ENCODE measurements around the gene ATF7IP.

The ATF7IP gene

GRCh38 chr12:14460212-14460841 is 94.8 kb downstream of the ATF7IP start:
- WGBS, 2 donors (ENCODE audit: extremely low coverage in 2 of 2, insufficient read length in 2 of 2, insufficient replicate concordance in 1 of 2): no CpG with 5 or more reads among the region's 5 CpGs
- no peak overlapping the region for H3K27ac ChIP-seq (replicated peaks; ENCODE audit: low read length)
- H2AK5ac ChIP-seq (ENCODE audit: low read depth, low read length): no peak overlapping the region
- peaks cover 18 to 99% of the 10 kb centered on the region in 2 donors for H3K36me3 ChIP-seq (replicated peaks in 1 of 2; ENCODE audit: control insufficient read depth in 2 of 2, insufficient read depth in 2 of 2, low read length in 2 of 2)
- no peak overlapping the region for H3K23ac ChIP-seq (ENCODE audit: low read depth, low read length, poor library complexity)
- no peak overlapping the region for H3K4me3 ChIP-seq (ENCODE audit: low read length in 2 of 2)
- H3K14ac ChIP-seq (ENCODE audit: low read length): no peak overlapping the region
- no peak overlapping the region for H3K4ac ChIP-seq (ENCODE audit: low read length)
- H2BK120ac ChIP-seq (ENCODE audit: low read depth, low read length): no peak overlapping the region
- H3K9ac ChIP-seq (ENCODE audit: low read depth, low read length, poor library complexity): no peak overlapping the region
- H3K9me3 ChIP-seq (replicated peaks in 1 of 2; ENCODE audit: control insufficient read depth in 2 of 2, insufficient read depth in 1 of 2, low read depth in 1 of 2, low read length in 2 of 2): no peaks in the 10 kb centered on the region
- H3K27me3 ChIP-seq (ENCODE audit: control insufficient read depth in 3 of 3, insufficient read depth in 3 of 3, low read depth in 1 of 3, low read length in 3 of 3): no peaks in the 10 kb centered on the region
- no peaks in the 10 kb centered on the region for H3K4me1 ChIP-seq (ENCODE audit: control insufficient read depth in 2 of 2, insufficient read depth in 1 of 2, low read depth in 1 of 2, low read length in 2 of 2)
- no peak overlapping the region for H2BK15ac ChIP-seq (ENCODE audit: low read length)
- no peak overlapping the region for H2AFZ ChIP-seq (ENCODE audit: low read length)
- peaks cover 2% of the 10 kb centered on the region for H3K79me1 ChIP-seq (ENCODE audit: low read depth, low read length)
- H2BK12ac ChIP-seq (ENCODE audit: low read length): no peak overlapping the region
- H3K4me2 ChIP-seq (ENCODE audit: insufficient read depth, low read length, poor library complexity, severe bottlenecking): no peak overlapping the region
- H4K91ac ChIP-seq (ENCODE audit: low read depth, low read length, poor library complexity): no peak overlapping the region
- H2BK5ac ChIP-seq (ENCODE audit: low read length): no peak overlapping the region
- peak overlapping the region; percentile 56 for H4K8ac ChIP-seq (ENCODE audit: low read depth, low read length)
- no peak for DNase-seq (ENCODE audit: low spot score)
- H3K18ac ChIP-seq (ENCODE audit: low read length): no peak overlapping the region

- H2AK5ac ChIP-seq (ENCODE audit: low read depth, low read length): no peak overlapping the region
- H2BK120ac ChIP-seq (ENCODE audit: low read depth, low read length): no peak overlapping the region
- H2BK15ac ChIP-seq (ENCODE audit: low read length): no peak overlapping the region
- H3K4me3 ChIP-seq (ENCODE audit: low read length in 2 of 2): no peak overlapping the region
- no peaks in the 10 kb centered on the region for H3K79me1 ChIP-seq (ENCODE audit: low read depth, low read length)
- no peaks in the 10 kb centered on the region for H3K4me1 ChIP-seq (ENCODE audit: control insufficient read depth in 2 of 2, insufficient read depth in 1 of 2, low read depth in 1 of 2, low read length in 2 of 2)
- H3K14ac ChIP-seq (ENCODE audit: low read length): no peak overlapping the region
- no peak overlapping the region for H3K18ac ChIP-seq (ENCODE audit: low read length)
- H3K27me3 ChIP-seq (ENCODE audit: control insufficient read depth in 3 of 3, insufficient read depth in 3 of 3, low read depth in 1 of 3, low read length in 3 of 3): no peaks in the 10 kb centered on the region
- no peak overlapping the region for H3K4me2 ChIP-seq (ENCODE audit: insufficient read depth, low read length, poor library complexity, severe bottlenecking)
- H3K9ac ChIP-seq (ENCODE audit: low read depth, low read length, poor library complexity): no peak overlapping the region
- no peak overlapping the region for H2AFZ ChIP-seq (ENCODE audit: low read length)
- H4K91ac ChIP-seq (ENCODE audit: low read depth, low read length, poor library complexity): no peak overlapping the region
- no peak overlapping the region for H2BK5ac ChIP-seq (ENCODE audit: low read length)
- peaks cover 3 to 75% of the 10 kb centered on the region in 2 donors for H3K9me3 ChIP-seq (replicated peaks in 1 of 2; ENCODE audit: control insufficient read depth in 2 of 2, insufficient read depth in 1 of 2, low read depth in 1 of 2, low read length in 2 of 2)
- no peak overlapping the region for H3K23ac ChIP-seq (ENCODE audit: low read depth, low read length, poor library complexity)
- H4K8ac ChIP-seq (ENCODE audit: low read depth, low read length): no peak overlapping the region
- peaks cover 17 to 88% of the 10 kb centered on the region in 2 donors for H3K36me3 ChIP-seq (replicated peaks in 1 of 2; ENCODE audit: control insufficient read depth in 2 of 2, insufficient read depth in 2 of 2, low read length in 2 of 2)
- H2BK12ac ChIP-seq (ENCODE audit: low read length): no peak overlapping the region
- no CpG with 5 or more reads among the region's 1 CpG for WGBS, 2 donors (ENCODE audit: extremely low coverage in 2 of 2, insufficient read length in 2 of 2, insufficient replicate concordance in 1 of 2)
- no peak for DNase-seq (ENCODE audit: low spot score)
- H3K4ac ChIP-seq (ENCODE audit: low read length): no peak overlapping the region
- no peak overlapping the region for H3K27ac ChIP-seq (replicated peaks; ENCODE audit: low read length)
Observed at GRCh38 chr12:14471497-14471896, 106.0 kb downstream of the ATF7IP start.

- H4K91ac ChIP-seq (ENCODE audit: low read depth, low read length, poor library complexity): no peak overlapping the region
- no CpG with 5 or more reads among the region's 4 CpGs for WGBS, 2 donors (ENCODE audit: extremely low coverage in 2 of 2, insufficient read length in 2 of 2, insufficient replicate concordance in 1 of 2)
- H3K36me3 ChIP-seq (replicated peaks in 1 of 2; ENCODE audit: control insufficient read depth in 2 of 2, insufficient read depth in 2 of 2, low read length in 2 of 2): peaks cover 15 to 88% of the 10 kb centered on the region in 2 donors
Observed at GRCh38 chr12:14473707-14474287, 108.3 kb downstream of the ATF7IP start.

GRCh38 chr12:14479004-14479403 is 113.5 kb downstream of the ATF7IP start:
- Histone ChIP-seq H3K23ac (ENCODE audit: low read depth, low read length, poor library complexity) (no peak overlapping the region), H2BK5ac (ENCODE audit: low read length) (no peak overlapping the region), H3K27ac (replicated peaks; ENCODE audit: low read length) (no peak overlapping the region), H3K4me3 (ENCODE audit: low read length in 2 of 2) (no peak overlapping the region), H2BK120ac (ENCODE audit: low read depth, low read length) (no peak overlapping the region), H3K79me1 (ENCODE audit: low read depth, low read length) (no peaks in the 10 kb centered on the region), H4K91ac (ENCODE audit: low read depth, low read length, poor library complexity) (no peak overlapping the region), H2AFZ (ENCODE audit: low read length) (no peak overlapping the region), H3K4me1 (ENCODE audit: control insufficient read depth in 2 of 2, insufficient read depth in 1 of 2, low read depth in 1 of 2, low read length in 2 of 2) (no peaks in the 10 kb centered on the region), H3K27me3 (ENCODE audit: control insufficient read depth in 3 of 3, insufficient read depth in 3 of 3, low read depth in 1 of 3, low read length in 3 of 3) (no peaks in the 10 kb centered on the region), H3K4ac (ENCODE audit: low read length) (no peak overlapping the region), H2BK15ac (ENCODE audit: low read length) (no peak overlapping the region), H4K8ac (ENCODE audit: low read depth, low read length) (no peak overlapping the region), H3K9ac (ENCODE audit: low read depth, low read length, poor library complexity) (no peak overlapping the region), H2AK5ac (ENCODE audit: low read depth, low read length) (no peak overlapping the region), H3K14ac (ENCODE audit: low read length) (no peak overlapping the region), H3K4me2 (ENCODE audit: insufficient read depth, low read length, poor library complexity, severe bottlenecking) (no peak overlapping the region), H3K36me3 (replicated peaks in 1 of 2; ENCODE audit: control insufficient read depth in 2 of 2, insufficient read depth in 2 of 2, low read length in 2 of 2) (peaks cover 16 to 99% of the 10 kb centered on the region in 2 donors), H3K9me3 (replicated peaks in 1 of 2; ENCODE audit: control insufficient read depth in 2 of 2, insufficient read depth in 1 of 2, low read depth in 1 of 2, low read length in 2 of 2) (peaks cover 1 to 25% of the 10 kb centered on the region in 2 donors), H2BK12ac (ENCODE audit: low read length) (no peak overlapping the region), H3K18ac (ENCODE audit: low read length) (no peak overlapping the region)
- WGBS, 2 donors (ENCODE audit: extremely low coverage in 2 of 2, insufficient read length in 2 of 2, insufficient replicate concordance in 1 of 2): no CpG with 5 or more reads among the region's 1 CpG
- DNase-seq (ENCODE audit: low spot score): no peak

More at GRCh38 chr12:14473707-14474287, 108.3 kb downstream of the ATF7IP start:
- H2AFZ ChIP-seq (ENCODE audit: low read length): no peak overlapping the region
- H3K4me1 ChIP-seq (ENCODE audit: control insufficient read depth in 2 of 2, insufficient read depth in 1 of 2, low read depth in 1 of 2, low read length in 2 of 2): no peaks in the 10 kb centered on the region
- no peaks in the 10 kb centered on the region for H3K79me1 ChIP-seq (ENCODE audit: low read depth, low read length)
- no peak overlapping the region for H3K9ac ChIP-seq (ENCODE audit: low read depth, low read length, poor library complexity)
- no peak overlapping the region for H2BK5ac ChIP-seq (ENCODE audit: low read length)
- no peak overlapping the region for H4K8ac ChIP-seq (ENCODE audit: low read depth, low read length)
- H3K9me3 ChIP-seq (replicated peaks in 1 of 2; ENCODE audit: control insufficient read depth in 2 of 2, insufficient read depth in 1 of 2, low read depth in 1 of 2, low read length in 2 of 2): peaks cover 3 to 61% of the 10 kb centered on the region in 2 donors
- H3K4ac ChIP-seq (ENCODE audit: low read length): no peak overlapping the region
- no peak overlapping the region for H2BK12ac ChIP-seq (ENCODE audit: low read length)
- H3K18ac ChIP-seq (ENCODE audit: low read length): no peak overlapping the region
- H3K23ac ChIP-seq (ENCODE audit: low read depth, low read length, poor library complexity): no peak overlapping the region
- H2BK15ac ChIP-seq (ENCODE audit: low read length): no peak overlapping the region
- no peak overlapping the region for H2AK5ac ChIP-seq (ENCODE audit: low read depth, low read length)
- no peak overlapping the region for H3K4me2 ChIP-seq (ENCODE audit: insufficient read depth, low read length, poor library complexity, severe bottlenecking)
- H3K27ac ChIP-seq (replicated peaks; ENCODE audit: low read length): no peak overlapping the region
- no peak overlapping the region for H3K4me3 ChIP-seq (ENCODE audit: low read length in 2 of 2)
- no peak overlapping the region for H2BK120ac ChIP-seq (ENCODE audit: low read depth, low read length)
- H3K14ac ChIP-seq (ENCODE audit: low read length): no peak overlapping the region
- DNase-seq (ENCODE audit: low spot score): no peak
- no peaks in the 10 kb centered on the region for H3K27me3 ChIP-seq (ENCODE audit: control insufficient read depth in 3 of 3, insufficient read depth in 3 of 3, low read depth in 1 of 3, low read length in 3 of 3)
